SK-N-MC (cell line): ENCODE results near the gene AREL1.

Experiments used
- EZH2 ChIP-seq: fragments of 200-600 bp; sonication (generic); IDR thresholded peaks from one replicate; pipeline ENCODE4 v1.6.1; 2017; ENCODE audit warnings: antibody characterized with exemption
- FOXP2 ChIP-seq: optimal IDR thresholded peaks from 2 replicates; pipeline ENCODE3; 2011; ENCODE audit warnings: mild to moderate bottlenecking, moderate library complexity; ENCODE audit not compliant: insufficient read depth; ENCODE audit errors: extremely low read length, control extremely low read depth
- POLR2AphosphoS5 ChIP-seq: IDR thresholded peaks from 2 replicates; pipeline ENCODE4 v1.6.1; 2012; ENCODE audit warnings: mild to moderate bottlenecking, low read depth, low read length, borderline replicate concordance

- TF ChIP-seq EZH2: no peak
- TF ChIP-seq POLR2AphosphoS5: no peak
- TF ChIP-seq FOXP2: no peak
Measured at GRCh38 chr14:74705613-74706500, 7.0 kb downstream of the AREL1 start.
